ENCODE measurements around the gene BPIFB6.
A peak's percentile ranks its signal among the peaks of the same experiment; 100 is the strongest.

BPIFB6 gene

DNA sequence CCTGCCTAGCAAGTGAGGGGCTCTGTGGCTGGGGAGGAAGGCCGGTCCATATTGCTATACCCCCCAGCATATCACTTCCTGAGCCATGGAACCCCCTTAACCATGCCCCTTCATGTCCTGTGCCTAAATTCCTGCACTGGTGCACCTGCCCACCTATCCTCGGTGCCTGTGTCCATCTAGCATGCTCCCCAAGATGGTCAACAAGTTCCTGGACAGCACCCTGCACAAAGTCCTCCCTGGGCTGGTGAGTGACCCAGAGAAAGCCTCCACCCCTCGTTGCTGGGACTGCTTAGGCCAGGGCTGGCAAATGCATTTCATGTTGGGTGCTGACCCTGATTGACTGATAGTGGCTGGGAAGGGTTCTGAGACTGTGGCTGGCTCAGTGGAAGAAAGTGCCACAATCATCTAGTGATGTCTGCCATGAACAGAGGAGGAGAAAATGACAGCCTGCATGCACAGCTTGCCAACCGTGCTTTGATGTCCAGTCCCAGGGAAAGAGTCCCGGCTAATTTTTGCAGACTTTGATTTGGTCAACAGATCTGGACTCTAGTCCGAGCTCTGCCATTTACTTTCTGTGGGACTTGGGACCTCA is 3.5 kb downstream of the BPIFB6 start:
- Histone ChIP-seq H3K4me1 (ENCODE audit: control insufficient read depth, insufficient read depth, low read length) (no peaks in the 10 kb centered on the region), H3K9me3 (ENCODE audit: control insufficient read depth, insufficient read depth, low read depth, low read length) (no peaks in the 10 kb centered on the region), H3K27ac (ENCODE audit: extremely low read depth, low read depth, low read length) (no peak overlapping the region), H3K4me3 (ENCODE audit: low read depth, low read length) (no peak overlapping the region), H3K36me3 (ENCODE audit: control insufficient read depth in 2 of 2, insufficient read depth in 1 of 2, low read length in 2 of 2) (no peaks in the 10 kb centered on the region)
- TF ChIP-seq ZNF335 (tag by site-specific recombination; conservative IDR thresholded peaks at IDR 0.05) (no peak), ZBTB17 (tag by site-specific recombination; IDR thresholded peaks at IDR 0.05) (peak; percentile 64)
- ChIA-PET CTCF (no interaction called here), POLR2A (no interaction called here)

DNA sequence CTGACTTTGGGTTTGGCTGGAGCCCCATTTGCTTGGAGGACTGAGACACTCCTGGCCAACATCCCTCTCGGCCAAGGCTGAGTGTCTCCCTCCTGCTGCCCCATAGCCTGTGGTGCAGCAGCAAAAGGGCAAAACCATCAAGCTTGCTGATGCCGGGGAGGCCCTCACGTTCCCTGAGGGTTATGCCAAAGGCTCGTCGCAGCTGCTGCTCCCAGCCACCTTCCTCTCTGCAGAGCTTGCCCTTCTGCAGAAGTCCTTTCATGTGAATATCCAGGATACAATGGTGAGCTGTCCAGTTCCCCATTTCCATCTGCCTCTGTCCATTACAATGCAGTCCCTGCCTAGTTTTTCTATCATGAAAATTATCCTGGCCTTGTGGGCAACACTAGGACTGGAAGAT is 6.0 kb downstream of the BPIFB6 start:
- Histone ChIP-seq H3K4me3 (ENCODE audit: low read depth, low read length) (no peak overlapping the region), H3K27ac (ENCODE audit: extremely low read depth, low read depth, low read length) (no peak overlapping the region), H3K4me1 (ENCODE audit: control insufficient read depth, insufficient read depth, low read length) (no peaks in the 10 kb centered on the region), H3K36me3 (ENCODE audit: control insufficient read depth in 2 of 2, insufficient read depth in 1 of 2, low read length in 2 of 2) (no peaks in the 10 kb centered on the region), H3K9me3 (ENCODE audit: control insufficient read depth, insufficient read depth, low read depth, low read length) (no peaks in the 10 kb centered on the region)
- TF ChIP-seq ZNF140 (tag by site-specific recombination; IDR thresholded peaks at IDR 0.05) (no peak), ZNF121 (tag by site-specific recombination; IDR thresholded peaks at IDR 0.05) (no peak), ZNF426 (tag by site-specific recombination; IDR thresholded peaks at IDR 0.05) (no peak), ZNF544 (tag by site-specific recombination; IDR thresholded peaks at IDR 0.05) (no peak), ZNF792 (tag by site-specific recombination; IDR thresholded peaks at IDR 0.05) (no peak), SALL2 (tag by site-specific recombination; IDR thresholded peaks at IDR 0.05; ENCODE audit: borderline replicate concordance) (no peak), ZNF416 (tag by site-specific recombination; IDR thresholded peaks at IDR 0.05) (no peak)
- CTCF ChIA-PET, result no interaction called here
- POLR2A ChIA-PET, result no interaction called here

DNA sequence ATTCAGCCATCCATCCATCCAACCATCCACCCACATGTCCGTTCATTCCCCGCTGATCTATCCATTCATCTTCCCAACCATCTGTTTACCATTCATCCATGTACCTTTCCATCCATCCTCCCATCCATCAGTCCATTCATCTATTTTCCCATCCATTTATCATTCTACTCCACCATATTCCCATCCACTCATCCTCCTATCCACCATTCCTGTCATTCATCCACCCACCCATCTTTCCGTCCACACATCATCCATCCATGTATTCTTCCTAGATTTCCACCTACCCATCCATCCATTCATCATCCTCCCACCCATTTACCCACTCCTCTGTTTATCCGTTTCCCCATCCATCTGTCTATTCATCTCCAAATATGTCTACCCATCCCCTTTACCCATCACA is 6.8 kb downstream of the BPIFB6 start:
- Histone ChIP-seq H3K4me3 (ENCODE audit: low read depth, low read length) (no peak overlapping the region), H3K9me3 (ENCODE audit: control insufficient read depth, insufficient read depth, low read depth, low read length) (no peaks in the 10 kb centered on the region), H3K4me1 (ENCODE audit: control insufficient read depth, insufficient read depth, low read length) (no peaks in the 10 kb centered on the region), H3K36me3 (ENCODE audit: control insufficient read depth in 2 of 2, insufficient read depth in 1 of 2, low read length in 2 of 2) (no peaks in the 10 kb centered on the region), H3K27ac (ENCODE audit: extremely low read depth, low read depth, low read length) (no peak overlapping the region)
- TF ChIP-seq ZNF169 (tag by site-specific recombination; IDR thresholded peaks at IDR 0.05) (no peak), ZNF157 (tag by site-specific recombination; IDR thresholded peaks at IDR 0.05) (no peak), HOXD13 (CRISPR knock-in tag; IDR thresholded peaks at IDR 0.05; ENCODE audit: borderline replicate concordance) (no peak), REPIN1 (tag by site-specific recombination; IDR thresholded peaks at IDR 0.05; ENCODE audit: low read depth) (no peak), ZNF473 (tag by site-specific recombination; IDR thresholded peaks at IDR 0.05) (no peak), ZBTB17 (tag by site-specific recombination; IDR thresholded peaks at IDR 0.05) (peak; percentile 66; the same call in 1 of the 2 replicates), ZNF366 (tag by site-specific recombination; conservative IDR thresholded peaks at IDR 0.05) (peak; percentile 71), ZIC2 (tag by site-specific recombination; IDR thresholded peaks at IDR 0.05) (no peak), ZFHX2 (tag by site-specific recombination; conservative IDR thresholded peaks at IDR 0.05) (peak; percentile 47), EGR2 (tag by site-specific recombination; IDR thresholded peaks at IDR 0.05; ENCODE audit: low read depth) (peak; percentile 85), ZNF311 (tag by site-specific recombination; IDR thresholded peaks at IDR 0.05; ENCODE audit: borderline replicate concordance) (peak; percentile 9; the same call in 1 of the 2 replicates)
- TF ChIP-seq, protein P1, sequence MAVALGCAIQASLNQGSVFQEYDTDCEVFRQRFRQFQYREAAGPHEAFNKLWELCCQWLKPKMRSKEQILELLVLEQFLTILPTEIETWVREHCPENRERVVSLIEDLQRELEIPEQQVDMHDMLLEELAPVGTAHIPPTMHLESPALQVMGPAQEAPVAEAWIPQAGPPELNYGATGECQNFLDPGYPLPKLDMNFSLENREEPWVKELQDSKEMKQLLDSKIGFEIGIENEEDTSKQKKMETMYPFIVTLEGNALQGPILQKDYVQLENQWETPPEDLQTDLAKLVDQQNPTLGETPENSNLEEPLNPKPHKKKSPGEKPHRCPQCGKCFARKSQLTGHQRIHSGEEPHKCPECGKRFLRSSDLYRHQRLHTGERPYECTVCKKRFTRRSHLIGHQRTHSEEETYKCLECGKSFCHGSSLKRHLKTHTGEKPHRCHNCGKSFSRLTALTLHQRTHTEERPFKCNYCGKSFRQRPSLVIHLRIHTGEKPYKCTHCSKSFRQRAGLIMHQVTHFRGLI (tag by site-specific recombination; IDR thresholded peaks at IDR 0.05), result no peak
- ChIA-PET POLR2A (no interaction called here), CTCF (no interaction called here)
